OCI-LY7 (cell line): ENCODE measurements around the gene TRPM8.

Experiments
- CTCF ChIP-seq: fragments of 200-600 bp; sonication (generic); conservative IDR thresholded peaks from 2 replicates; pipeline ENCODE4 v1.5.1; 2014; ENCODE audit warnings: mild to moderate bottlenecking, antibody characterized with exemption, low read length, moderate library complexity, mixed read lengths
- EZH2phosphoT487 ChIP-seq: fragments of 200-600 bp; sonication (generic); IDR thresholded peaks from 2 replicates; pipeline ENCODE4 v1.6.1; 2018; ENCODE audit warnings: low read depth, borderline replicate concordance, mild to moderate bottlenecking, mixed run types, antibody characterized with exemption, low read length, moderate library complexity, mixed read lengths

- TF ChIP-seq CTCF (no peak), EZH2phosphoT487 (no peak)
Observed at GRCh38 chr2:233990261-233990798, 73.2 kb downstream of the TRPM8 start.
